HG03469 (cell line): ENCODE results near the gene SPRYD4.
"Not testable (repeated sequence)": the region's sequence is repeated elsewhere in the genome, so short reads cannot be mapped to it uniquely, and the experiment has no call there.

ENCODE experiments used
- ATAC-seq: cut with Tn5 transposase; IDR thresholded peaks from one replicate; pipeline ENCODE4 v1.9.1; 2021; ENCODE audit warnings: mild to moderate bottlenecking, moderate library complexity, moderate number of reproducible peaks; ENCODE audit not compliant: unreplicated experiment

SPRYD4 gene

DNA sequence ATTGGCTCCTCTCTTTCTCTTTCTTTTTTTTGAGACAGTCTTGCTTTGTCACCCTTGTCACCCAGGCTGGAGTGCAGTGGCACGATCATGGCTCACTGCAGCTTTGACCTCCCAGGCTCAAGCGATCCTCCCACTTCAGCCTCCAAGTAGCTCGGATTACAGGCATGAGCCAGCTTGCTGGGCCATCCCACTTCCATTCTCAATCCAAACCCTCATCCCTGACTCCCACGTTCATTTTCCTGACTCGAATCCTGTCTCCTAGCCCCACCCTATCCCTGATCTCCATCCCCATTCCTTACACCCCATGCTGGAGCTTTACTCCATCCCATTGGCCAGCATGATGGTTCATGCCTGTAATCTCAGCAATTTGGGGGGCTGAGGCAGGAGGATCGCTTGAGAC is 7.8 kb downstream of the SPRYD4 start:
- no peak for ATAC-seq

DNA sequence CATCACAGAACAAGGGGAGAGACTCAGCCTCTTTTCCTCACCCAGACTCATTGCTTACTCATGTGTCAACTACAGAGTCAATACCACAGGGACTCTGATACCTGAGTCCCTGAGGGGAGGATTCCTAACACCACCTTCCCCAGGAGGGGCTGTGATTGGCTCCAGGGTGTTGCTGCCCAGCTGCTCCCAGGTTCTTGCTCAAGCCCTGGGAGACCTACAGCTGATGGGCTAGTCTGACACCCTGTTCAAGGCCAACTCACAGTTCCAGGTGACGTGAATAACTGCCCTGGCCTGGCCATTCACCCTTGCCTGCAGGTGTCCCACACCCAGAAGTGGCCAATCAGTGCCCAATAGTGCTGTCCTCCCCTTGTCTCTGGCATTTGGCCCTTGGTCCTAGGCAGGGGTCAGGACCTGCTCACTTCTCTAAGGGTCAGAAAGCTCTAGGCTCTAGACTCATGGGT is 8.6 kb downstream of the SPRYD4 start:
- ATAC-seq = no peak

DNA sequence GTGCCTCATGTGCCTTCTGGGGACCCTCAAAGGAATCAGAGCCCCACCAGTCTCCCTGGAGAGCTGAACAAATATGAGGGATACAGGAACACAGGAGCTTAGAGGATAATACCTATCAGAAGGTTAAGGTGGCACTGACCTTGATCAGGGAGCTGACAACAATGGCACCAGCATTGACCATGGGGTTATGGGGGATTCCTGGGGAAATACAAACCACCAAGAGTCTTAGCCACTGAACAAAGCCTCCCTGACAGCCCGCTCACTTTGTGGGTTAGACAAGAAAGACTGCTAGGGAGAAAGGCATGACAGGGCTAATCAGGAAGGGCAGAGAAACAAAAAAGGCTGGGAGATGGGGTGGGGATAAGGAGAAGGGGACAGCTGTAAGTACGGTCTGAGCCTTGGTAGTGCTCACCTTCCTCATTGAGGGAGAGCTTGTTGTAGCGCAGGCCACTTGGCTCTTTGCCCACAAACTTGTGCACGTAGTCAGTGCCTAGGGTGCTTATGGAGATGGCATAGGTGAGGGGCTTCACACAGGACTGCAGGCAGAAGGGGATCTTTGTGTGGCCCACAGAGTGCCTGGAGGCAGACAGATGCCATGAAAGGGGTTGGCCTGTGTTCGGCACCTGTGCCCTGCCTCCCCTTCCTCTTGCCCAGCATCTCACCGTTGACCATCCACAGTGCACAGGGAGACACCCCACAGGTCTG is 9.3 kb downstream of the SPRYD4 start:
- ATAC-seq = no peak

DNA sequence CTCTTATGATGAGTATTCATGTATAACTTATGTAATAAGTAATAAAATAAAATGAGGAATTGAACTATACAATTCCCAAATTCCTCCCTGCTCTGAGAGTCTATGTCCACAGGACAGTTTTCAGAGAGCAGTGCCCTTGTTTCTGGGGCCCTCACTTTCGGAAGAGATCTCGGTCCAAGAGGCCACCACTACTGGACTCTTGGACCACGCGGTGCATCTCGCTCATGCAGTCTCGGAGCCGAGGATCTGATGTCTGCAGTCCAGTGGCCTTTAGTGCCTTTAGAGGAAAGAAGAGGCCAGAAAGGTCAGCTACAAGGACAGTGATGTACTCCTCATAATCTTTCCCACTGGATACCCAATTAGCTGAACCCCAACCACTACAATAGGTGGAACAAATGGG is 11.2 kb downstream of the SPRYD4 start:
- no peak for ATAC-seq

DNA sequence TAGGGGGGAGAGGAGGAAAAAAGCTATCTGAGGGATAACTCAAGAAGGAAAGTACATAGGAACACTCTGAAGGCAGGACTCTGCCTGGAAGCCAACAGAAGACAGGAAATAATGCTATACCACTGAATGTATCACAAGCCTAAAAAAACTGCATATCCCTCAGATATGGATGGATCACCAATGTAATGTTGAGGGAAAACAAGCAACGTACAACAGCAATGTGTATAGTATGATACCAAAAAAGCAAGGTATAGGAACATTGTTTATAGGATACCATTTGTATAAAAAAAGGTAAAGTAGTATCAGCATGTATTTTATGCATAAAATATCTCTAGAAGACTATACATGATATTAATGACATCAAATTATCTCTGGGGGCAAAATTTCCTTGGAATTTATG is 16.2 kb downstream of the SPRYD4 start:
- ATAC-seq = no peak

DNA sequence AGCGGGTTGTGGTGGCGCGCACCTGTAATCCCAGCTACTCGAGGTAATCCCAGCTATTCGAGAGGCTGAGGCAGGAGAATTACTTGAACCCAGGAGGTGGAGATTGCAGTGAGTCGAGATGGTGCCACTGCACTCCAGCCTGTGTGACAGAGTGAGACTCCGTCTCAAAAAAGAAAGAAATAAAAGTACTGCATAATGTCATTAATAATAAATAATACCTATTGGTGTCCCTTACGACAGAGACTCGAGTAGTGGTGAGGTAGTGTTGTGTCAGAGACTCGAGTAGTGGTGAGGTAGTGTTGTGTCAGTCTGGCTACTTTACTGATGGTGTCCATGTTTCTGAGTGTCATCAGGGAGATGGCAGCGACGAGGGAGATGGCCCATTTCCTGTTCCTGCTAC is 18.3 kb downstream of the SPRYD4 start:
- ATAC-seq = no peak

DNA sequence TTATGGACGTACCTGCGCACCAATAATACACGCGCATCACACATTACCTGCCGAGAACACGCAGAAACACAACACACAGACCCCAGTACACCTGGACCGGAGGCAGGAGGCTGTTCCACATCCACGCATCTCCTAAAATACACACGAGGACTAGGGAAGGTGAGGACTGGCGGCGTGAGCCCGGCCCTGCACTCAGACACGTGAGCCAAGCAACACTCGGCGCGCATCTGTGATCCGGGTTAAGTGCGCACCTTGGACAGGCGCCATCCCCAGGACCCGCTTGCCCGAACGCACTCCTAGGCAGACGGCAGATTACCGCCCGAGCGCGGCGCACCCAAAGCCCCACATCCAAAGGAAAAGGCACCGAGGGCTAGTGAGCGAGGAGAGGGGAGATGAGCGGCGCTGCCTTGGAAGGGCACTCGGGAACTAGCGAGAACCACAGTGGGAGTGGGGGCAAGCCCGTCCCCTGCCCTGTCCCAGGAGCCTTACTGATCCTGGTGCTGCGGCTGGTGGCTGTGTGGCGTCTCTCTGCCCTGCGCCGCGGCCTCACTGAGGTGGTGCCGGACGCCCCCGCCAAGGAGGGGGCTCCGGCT is 19.2 kb downstream of the SPRYD4 start:
- no peak for ATAC-seq

DNA sequence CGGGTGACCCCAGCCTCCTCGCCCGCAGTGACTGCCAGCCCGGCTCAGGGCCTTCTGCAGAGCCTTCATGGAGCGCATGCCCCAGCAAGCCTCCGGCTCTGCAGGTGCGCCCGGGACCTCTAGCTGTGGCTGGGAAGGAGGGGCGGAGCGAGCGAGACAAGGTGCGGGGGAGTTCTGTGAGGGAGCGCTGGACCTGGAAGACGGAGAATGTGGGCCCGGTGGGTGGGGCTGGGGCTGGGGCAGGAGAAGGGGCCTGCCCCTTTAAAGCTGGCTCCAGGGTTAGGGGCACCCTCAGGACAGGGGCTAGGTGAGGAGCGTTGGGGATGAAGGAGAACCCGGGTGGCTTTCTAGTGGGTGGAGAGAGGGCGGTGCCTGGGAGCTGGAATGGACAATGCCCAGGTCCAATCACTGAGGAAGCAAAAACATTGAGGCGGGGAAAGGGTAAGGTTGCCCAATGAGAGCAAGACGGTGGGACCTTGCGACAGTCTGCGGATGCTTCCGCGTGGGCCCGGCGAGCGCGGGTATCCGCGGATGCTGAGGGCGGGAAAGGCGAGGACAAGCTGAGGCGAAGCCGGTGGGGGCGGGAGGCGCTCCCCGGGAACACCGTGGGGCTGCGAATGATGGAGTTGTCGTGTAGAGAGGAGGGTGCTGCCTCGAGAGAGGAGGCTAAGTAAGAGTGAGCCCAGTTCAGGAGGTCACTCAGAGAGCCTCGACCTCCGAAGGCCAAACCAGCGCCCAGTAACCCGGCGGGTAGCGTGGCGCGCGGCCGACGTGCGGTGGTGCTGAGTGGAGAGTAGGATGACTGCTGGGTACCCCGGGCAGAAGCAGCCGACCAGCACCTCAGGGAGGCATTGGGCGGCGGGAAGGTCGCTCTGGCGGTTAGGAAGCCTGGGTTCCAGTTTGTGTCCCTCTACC is 19.9 kb downstream of the SPRYD4 start, which contains the start of gene GLS2:
Gene GLS2 (minus strand): TSS at position 121 of the 915 bp plus-strand sequence. CDS start 43 bp downstream, at position 78.
- ATAC-seq = no peak

DNA sequence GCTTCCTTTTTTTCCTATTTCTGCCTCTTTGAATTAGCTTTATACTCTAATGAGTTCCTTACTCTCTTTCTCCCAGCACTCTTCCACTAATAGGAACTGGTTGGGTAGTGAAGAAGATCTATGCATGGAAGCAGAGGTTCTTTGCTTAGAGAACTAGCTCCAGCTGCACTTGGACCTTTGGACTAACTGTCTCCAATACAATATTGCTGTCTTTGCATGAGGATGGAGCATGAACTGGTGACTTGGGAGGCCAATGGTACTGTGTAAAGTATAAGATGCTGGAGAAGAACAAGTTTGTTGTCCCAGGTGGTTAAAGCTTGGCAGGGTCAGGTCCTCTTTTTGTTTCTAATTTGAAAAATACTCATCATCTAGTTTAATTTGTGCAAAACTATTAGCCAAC is 22.0 kb downstream of the SPRYD4 start:
- ATAC-seq = no peak

DNA sequence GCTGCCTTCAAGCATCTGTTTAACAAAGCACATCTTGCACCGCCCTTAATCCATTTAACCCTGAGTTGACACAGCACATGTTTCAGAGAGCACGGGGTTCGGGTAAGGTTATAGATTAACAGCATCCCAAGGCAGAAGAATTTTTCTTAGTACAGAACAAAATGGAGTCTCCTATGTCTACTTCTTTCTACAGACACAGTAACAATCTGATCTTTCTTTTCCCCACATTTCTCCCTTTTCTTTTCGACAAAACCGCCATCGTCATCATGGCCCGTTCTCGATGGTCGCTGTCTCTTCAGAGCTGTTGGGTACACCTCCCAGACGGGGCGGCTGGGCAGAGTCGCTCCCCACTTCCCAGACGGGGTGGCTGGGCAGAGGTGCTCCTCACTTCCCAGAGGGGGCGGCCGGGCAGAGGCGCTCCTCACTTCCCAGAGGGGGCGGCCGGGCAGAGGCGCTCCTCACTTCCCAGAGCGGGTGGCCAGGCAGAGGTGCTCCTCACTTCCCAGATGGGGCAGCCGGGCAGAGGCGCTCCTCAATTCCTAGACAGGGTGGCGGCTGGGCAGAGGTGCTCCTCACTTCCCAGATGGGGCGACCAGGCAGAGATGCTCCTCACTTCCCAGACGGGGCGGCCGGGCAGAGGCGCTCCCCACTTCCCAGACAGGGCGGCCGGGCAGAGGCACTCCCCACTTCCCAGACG is 25.2 kb downstream of the SPRYD4 start:
- not testable (repeated sequence) for ATAC-seq

DNA sequence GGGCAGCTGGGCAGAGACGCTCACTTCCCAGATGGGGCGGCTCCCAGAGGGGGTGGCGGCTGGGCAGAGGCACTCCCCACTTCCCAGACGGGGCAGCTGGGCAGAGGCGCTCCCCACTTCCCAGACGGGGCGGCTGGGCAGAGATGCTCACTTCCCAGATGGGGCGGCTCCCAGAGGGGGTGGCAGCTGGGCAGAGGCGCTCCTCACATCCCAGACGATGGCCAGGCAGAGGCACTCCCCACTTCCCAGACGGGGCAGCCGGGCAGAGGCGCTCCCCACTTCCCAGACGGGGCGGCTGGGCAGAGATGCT is 25.7 kb downstream of the SPRYD4 start:
- ATAC-seq = not testable (repeated sequence)

DNA sequence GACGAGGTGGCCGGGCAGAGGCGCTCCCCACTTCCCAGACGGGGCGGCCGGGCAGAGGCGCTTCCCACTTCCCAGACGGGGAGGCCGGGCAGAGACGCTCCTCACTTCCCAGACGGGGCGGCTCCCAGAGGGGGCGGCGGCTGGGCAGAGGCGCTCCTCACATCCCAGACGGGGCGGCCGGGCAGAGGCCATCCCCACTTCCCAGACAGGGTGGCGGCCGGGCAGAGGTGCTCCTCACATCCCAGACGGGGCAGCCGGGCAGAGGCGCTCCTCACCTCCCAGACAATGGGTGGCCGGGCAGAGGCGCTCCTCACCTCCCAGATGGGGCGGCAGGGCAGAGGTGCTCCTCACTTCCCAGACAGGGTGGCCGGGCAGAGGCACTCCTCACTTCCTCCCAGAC is 26.1 kb downstream of the SPRYD4 start:
- not testable (repeated sequence) for ATAC-seq

DNA sequence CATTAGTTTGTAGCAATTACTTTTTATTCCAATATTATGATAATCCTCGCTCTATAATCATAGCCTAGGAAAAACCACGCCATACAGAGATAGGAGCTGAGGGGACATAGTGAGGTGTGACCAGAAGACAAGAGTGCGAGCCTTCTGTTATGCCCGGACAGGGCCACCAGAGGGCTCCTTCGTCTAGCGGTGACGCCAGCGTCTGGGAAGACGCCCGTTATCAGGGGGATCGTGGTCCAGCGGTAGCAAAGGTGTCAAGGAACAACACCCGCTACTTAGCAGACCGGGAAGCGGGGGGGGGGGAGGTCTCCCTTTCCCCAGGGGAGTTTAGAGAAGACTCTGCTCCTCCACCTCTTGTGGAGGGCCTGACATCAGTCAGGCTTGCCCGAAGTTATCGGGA is 28.3 kb downstream of the SPRYD4 start:
- not testable (repeated sequence) for ATAC-seq

DNA sequence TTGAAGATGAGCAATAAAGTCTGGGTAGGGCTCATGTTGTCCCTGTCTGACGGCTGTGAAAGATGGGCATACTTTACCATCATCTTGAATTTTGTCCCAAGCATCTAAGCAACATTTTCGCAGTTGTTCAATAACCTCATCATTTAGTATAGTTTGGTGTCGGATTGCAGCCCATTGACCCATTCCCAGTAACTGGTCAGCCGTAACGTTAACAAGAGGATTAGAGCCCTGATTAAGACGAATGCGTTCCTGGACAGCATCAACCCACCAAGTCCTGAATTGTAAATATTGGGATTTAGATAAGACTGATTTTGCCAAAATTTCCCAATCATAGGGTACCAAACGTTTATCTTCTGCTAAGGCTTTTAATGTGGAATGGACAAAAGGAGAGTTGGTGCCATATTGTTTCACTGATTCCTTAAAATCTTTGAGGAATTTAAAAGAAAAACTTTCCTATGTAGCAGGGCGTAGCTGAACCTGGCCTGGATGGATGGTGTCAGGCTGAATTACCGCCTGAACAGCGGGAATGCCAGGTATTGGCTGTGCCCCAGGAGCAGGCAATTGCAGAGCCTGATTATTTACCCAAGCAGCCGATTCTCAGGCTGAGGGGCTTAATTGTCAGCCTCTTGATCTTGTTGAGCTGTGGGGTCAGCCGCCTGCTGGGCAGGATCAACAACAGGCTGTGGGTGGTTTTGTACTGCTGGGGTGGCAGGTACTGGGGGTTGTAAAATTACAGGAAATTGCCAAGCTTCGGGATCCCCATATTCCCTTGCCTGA is 29.9 kb downstream of the SPRYD4 start:
- ATAC-seq = not testable (repeated sequence)

DNA sequence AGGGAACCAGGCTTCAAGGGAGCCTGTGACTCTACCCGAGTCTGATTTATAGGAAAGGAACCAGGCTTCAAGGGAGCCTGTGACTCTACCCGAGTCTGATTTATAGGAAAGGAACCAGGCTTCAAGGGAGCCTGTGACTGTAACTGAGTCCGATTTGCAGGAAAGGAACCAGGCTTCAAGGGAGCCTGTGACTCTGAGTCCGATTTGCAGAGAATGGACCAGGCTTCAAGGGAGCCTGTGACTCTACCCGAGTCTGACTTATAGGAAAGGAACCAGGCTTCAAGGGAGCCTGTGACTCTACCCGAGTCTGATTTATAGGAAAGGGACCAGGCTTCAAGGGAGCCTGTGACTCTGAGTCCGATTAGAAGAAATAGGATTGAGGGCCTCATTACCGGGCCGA is 31.1 kb downstream of the SPRYD4 start:
- ATAC-seq = not testable (repeated sequence)

DNA sequence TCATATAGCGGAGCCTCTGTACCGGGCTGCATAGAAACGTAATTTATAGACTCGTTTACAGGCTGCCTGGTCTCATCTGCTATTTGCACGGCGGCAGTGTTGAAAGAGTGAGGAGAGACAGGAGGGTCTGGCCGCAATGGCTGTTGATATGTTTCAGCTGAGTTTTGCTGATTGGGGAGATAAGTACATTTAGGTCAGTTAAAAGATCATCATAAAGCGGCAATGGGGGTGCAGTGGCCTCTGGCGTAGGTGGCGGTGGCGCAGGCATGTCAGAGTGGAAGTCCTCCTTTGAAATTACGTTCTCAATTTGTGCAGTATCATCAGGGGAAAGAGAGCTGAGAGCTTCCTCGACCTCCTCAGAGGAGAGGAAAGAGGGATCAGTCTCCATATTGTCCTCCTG is 31.5 kb downstream of the SPRYD4 start:
- not testable (repeated sequence) for ATAC-seq

DNA sequence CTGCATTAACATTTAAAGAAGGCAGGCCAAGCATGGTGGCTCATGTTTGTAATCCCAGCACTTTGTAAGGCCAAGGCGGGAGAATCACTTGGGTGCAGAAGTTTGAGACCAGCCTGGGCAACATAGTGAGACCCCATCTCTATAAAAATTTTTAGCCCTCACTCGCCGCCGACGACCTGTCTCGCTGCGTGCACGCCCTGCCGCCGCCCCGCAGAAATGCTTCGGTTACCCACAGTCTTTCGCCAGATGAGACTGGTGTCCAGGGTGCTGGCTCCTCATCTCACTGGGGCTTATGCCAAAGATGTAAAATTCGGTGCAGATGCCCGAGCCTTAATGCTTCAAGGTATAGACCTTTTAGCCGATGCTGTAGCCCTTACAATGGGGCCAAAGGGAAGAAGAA is 42.4 kb downstream of the SPRYD4 start:
- ATAC-seq = no peak

DNA sequence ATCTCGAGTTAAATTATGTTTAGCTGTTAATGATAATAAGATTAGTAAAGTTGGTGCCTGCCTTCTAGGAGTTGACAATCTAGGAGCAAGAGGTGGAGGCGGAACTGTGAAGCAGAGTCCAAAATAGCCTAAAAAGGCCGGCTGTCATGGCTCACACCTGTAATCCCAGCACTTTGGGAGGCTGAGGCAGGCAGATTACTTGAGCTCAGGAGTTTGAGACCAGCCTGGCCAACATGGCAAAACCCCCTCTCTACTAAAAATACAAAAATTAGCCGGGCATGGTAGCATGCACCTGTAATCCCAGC is 45.6 kb downstream of the SPRYD4 start:
- ATAC-seq = not testable (repeated sequence)

DNA sequence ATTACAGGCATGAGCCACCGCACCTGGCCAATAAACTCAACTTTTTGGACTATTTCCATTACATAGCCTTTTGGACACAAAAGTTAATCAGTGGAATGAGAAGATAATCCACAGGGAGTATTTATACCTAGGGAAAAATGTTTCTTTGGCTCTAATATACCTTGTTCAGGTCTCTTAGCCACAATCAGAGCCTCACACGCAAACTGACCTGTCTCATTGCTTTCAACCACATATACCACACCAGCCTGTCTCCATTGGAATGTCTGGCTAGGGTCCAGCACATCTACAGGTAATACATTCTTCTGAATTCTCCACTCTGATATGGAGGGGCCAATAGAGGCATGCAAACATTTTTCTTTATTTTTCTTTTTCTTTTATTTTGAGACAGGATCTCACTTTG is 49.5 kb downstream of the SPRYD4 start:
- no peak for ATAC-seq

DNA sequence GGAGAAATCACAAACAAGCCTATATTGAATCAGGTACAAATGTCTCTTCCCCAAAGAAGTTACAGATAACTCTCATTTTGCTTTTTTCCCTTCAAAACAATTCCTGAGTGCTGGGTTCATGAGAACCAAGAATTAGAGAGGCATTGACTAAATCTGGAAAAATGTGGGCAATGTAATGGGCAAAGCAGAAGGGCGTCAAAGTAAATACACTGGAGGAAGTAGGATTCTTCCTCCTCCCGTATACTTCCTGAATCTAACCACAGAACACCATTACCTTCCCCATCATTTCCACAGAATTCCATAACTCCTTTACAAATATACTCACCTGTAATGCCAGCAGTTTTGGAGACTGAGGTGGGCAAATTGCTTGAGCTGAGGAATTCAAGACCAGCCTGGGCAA is 50.2 kb downstream of the SPRYD4 start:
- ATAC-seq = no peak

DNA sequence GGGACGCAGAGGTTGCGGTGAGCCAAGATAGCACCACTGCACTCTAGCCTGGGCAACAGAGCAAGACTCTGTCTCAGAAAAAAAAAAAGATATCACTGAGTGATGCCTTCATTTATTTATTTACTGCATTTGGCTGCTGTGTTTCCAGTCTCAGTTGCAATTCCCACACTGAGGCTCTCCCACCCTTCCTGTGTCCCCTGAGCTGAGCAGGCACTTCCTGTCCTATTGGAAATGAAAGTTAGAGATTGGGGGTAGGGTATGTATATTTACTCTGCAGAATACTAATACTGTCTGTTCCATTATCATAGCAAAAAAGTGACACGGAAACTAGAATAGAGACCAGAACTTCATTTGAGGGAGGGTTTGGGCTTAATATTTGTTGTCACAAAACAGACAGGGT is 51.7 kb downstream of the SPRYD4 start:
- ATAC-seq = no peak
